Fibroblast of lung (primary cell): ENCODE results near the gene FOS.

Source experiments
- CTCF ChIP-seq, 2 donors: IDR thresholded peaks in 1 of 2; conservative IDR thresholded peaks in 1 of 2; 1 replicate in 1 of 2; 2 replicates in 1 of 2; pipeline ENCODE4 v1.5.1; 2011 to 2012; ENCODE audit warnings: low read length in 2 of 2, control low read depth in 1 of 2, inconsistent platforms in 1 of 2, low read depth in 1 of 2, mild to moderate bottlenecking in 1 of 2
- EZH2 ChIP-seq: IDR thresholded peaks from 2 replicates; pipeline ENCODE4 v1.5.1; 2012; ENCODE audit warnings: low read length, control low read depth, mild to moderate bottlenecking; ENCODE audit errors: missing control alignments

DNA sequence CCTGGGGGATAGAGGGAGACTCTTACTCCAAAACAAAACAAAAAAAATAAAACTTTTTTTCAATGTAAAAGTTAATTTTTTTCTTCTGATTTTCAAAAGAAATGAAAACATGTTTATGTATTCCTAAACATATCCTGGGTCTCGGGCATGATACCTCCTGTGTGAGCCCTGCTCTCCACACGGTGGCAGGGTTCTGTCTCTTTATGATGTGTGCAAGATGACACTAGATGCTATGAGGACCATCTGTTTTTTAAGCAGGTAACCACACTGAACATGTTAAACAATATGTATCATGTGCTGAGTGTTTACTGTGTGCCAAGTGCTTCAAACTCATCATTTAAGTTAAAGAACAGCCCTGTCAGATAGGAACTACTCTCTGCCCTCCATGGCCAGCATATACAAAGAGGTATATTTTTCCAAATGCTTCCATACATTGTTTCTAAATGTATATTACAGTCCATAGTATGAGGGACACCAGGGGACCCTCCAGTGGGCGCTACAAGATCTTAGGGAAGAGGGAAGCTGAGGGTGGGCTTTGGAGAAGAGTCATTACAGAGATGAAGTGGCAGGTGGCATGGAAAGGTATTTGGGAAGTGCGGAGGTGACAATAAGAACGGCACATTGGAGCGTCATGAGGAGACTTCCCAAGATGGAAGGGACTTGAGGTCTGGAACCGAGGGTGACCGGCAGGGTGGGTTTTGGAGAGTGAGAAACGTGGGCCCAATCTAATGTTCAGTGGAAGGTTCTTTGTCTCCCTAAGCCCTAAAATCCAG is 28.5 kb downstream of the FOS start:
- TF ChIP-seq CTCF (conservative IDR thresholded peaks at IDR 0.05 in 1 of 2, IDR thresholded peaks at IDR 0.05 in 1 of 2; ENCODE audit: low read depth in 1 of 2, low read length in 2 of 2): peak; percentile 10 to 34
- TF ChIP-seq EZH2: no peak
